ENCODE results near the gene IGLL1.
"Not testable (repeated sequence)": the region's sequence is repeated elsewhere in the genome, so short reads cannot be mapped to it uniquely, and the experiment has no call there.

Gene IGLL1

GRCh38 chr22:23539135-23539838 lies 40.8 kb downstream of the IGLL1 start:
- TF ChIP-seq CTCF (IDR thresholded peaks at IDR 0.05; ENCODE audit: borderline replicate concordance, control extremely low read depth, extremely low read depth, insufficient read depth, missing control alignments) = peak; percentile 88
- in situ Hi-C loops (cut with MboI; ENCODE audit: low sequenced_read_pairs, unreplicated experiment) = no loop called here
- DNase-seq (ENCODE audit: low spot score) = peak; percentile 73

GRCh38 chr22:23538696-23539030 lies 41.4 kb downstream of the IGLL1 start:
- DNase-seq (ENCODE audit: low spot score); in situ Hi-C loops (cut with MboI; ENCODE audit: low sequenced_read_pairs, unreplicated experiment): not testable (repeated sequence)

GRCh38 chr22:23537830-23538695 lies 42.0 kb downstream of the IGLL1 start:
- in situ Hi-C loops (cut with MboI; ENCODE audit: low sequenced_read_pairs, unreplicated experiment); DNase-seq (ENCODE audit: low spot score): not testable (repeated sequence)

- TF ChIP-seq CTCF (IDR thresholded peaks at IDR 0.05; ENCODE audit: borderline replicate concordance, control extremely low read depth, extremely low read depth, insufficient read depth, missing control alignments) = no peak
- in situ Hi-C loops (cut with MboI; ENCODE audit: low sequenced_read_pairs, unreplicated experiment) = no loop called here
- DNase-seq (ENCODE audit: low spot score) = no peak
These were observed 42.7 kb downstream of the IGLL1 start for GRCh38 chr22:23537416-23537815.

GRCh38 chr22:23536821-23537345 lies 43.2 kb downstream of the IGLL1 start:
- DNase-seq (ENCODE audit: low spot score) = no peak
- in situ Hi-C loops (cut with MboI; ENCODE audit: low sequenced_read_pairs, unreplicated experiment) = no loop called here
- TF ChIP-seq CTCF (IDR thresholded peaks at IDR 0.05; ENCODE audit: borderline replicate concordance, control extremely low read depth, extremely low read depth, insufficient read depth, missing control alignments) = no peak

- DNase-seq (ENCODE audit: low spot score); in situ Hi-C loops (cut with MboI; ENCODE audit: low sequenced_read_pairs, unreplicated experiment): not testable (repeated sequence)
These were observed 44.1 kb downstream of the IGLL1 start for GRCh38 chr22:23535790-23536661.

- no peak for DNase-seq (ENCODE audit: low spot score)
- TF ChIP-seq CTCF (IDR thresholded peaks at IDR 0.05; ENCODE audit: borderline replicate concordance, control extremely low read depth, extremely low read depth, insufficient read depth, missing control alignments) = no peak
- in situ Hi-C loops (cut with MboI; ENCODE audit: low sequenced_read_pairs, unreplicated experiment) = no loop called here
These were observed 45.0 kb downstream of the IGLL1 start for GRCh38 chr22:23534851-23535717.
